ENCODE results near the gene NUP42.

Gene NUP42

GRCh38 chr7:23207884-23208283, 26.0 kb downstream of the NUP42 start:
- Histone ChIP-seq H3K4me3 (no peak overlapping the region), H3K27ac (no peak overlapping the region), H3K9ac (ENCODE audit: insufficient read length) (no peak overlapping the region), H3K36me3 (ENCODE audit: insufficient read depth, low read length) (no peaks in the 10 kb centered on the region), H3K9me3 (ENCODE audit: low read depth, low read length) (no peaks in the 10 kb centered on the region)
- TF ChIP-seq EZH2 (IDR thresholded peaks at IDR 0.05) (no peak), POLR2AphosphoS5 (IDR thresholded peaks at IDR 0.05; ENCODE audit: borderline replicate concordance, low read depth, low read length) (no peak), FOXP2 (optimal IDR thresholded peaks at IDR 0.05; ENCODE audit: control extremely low read depth, extremely low read length, insufficient read depth) (no peak)
- no peak for DNase-seq (ENCODE audit: low read depth, low spot score)

GRCh38 chr7:23208316-23208715, 26.5 kb downstream of the NUP42 start:
- no peak for DNase-seq (ENCODE audit: low read depth, low spot score)
- no peak for TF ChIP-seq POLR2AphosphoS5 (IDR thresholded peaks at IDR 0.05; ENCODE audit: borderline replicate concordance, low read depth, low read length)
- TF ChIP-seq FOXP2 (optimal IDR thresholded peaks at IDR 0.05; ENCODE audit: control extremely low read depth, extremely low read length, insufficient read depth) = no peak
- no peak for TF ChIP-seq EZH2 (IDR thresholded peaks at IDR 0.05)
- Histone ChIP-seq H3K9me3 (ENCODE audit: low read depth, low read length) (no peaks in the 10 kb centered on the region), H3K36me3 (ENCODE audit: insufficient read depth, low read length) (no peaks in the 10 kb centered on the region), H3K27ac (no peak overlapping the region), H3K9ac (ENCODE audit: insufficient read length) (no peak overlapping the region), H3K4me3 (no peak overlapping the region)

GRCh38 chr7:23210506-23210905, 28.7 kb downstream of the NUP42 start:
- H3K36me3 ChIP-seq (ENCODE audit: insufficient read depth, low read length) = no peaks in the 10 kb centered on the region
- no peak overlapping the region for H3K9ac ChIP-seq (ENCODE audit: insufficient read length)
- DNase-seq (ENCODE audit: low read depth, low spot score) = no peak
- H3K9me3 ChIP-seq (ENCODE audit: low read depth, low read length) = no peaks in the 10 kb centered on the region
- H3K27ac ChIP-seq = no peak overlapping the region
- TF ChIP-seq FOXP2 (optimal IDR thresholded peaks at IDR 0.05; ENCODE audit: control extremely low read depth, extremely low read length, insufficient read depth) (no peak), EZH2 (IDR thresholded peaks at IDR 0.05) (no peak), POLR2AphosphoS5 (IDR thresholded peaks at IDR 0.05; ENCODE audit: borderline replicate concordance, low read depth, low read length) (no peak)
- no peak overlapping the region for H3K4me3 ChIP-seq

GRCh38 chr7:23211589-23211988, 29.7 kb downstream of the NUP42 start:
- Histone ChIP-seq H3K4me3 (no peak overlapping the region), H3K27ac (no peak overlapping the region), H3K36me3 (ENCODE audit: insufficient read depth, low read length) (no peaks in the 10 kb centered on the region), H3K9me3 (ENCODE audit: low read depth, low read length) (no peaks in the 10 kb centered on the region), H3K9ac (ENCODE audit: insufficient read length) (no peak overlapping the region)
- no peak for DNase-seq (ENCODE audit: low read depth, low spot score)
- TF ChIP-seq EZH2 (IDR thresholded peaks at IDR 0.05) (no peak), POLR2AphosphoS5 (IDR thresholded peaks at IDR 0.05; ENCODE audit: borderline replicate concordance, low read depth, low read length) (no peak), FOXP2 (optimal IDR thresholded peaks at IDR 0.05; ENCODE audit: control extremely low read depth, extremely low read length, insufficient read depth) (no peak)

- no peak overlapping the region for H3K9ac ChIP-seq (ENCODE audit: insufficient read length)
- H3K9me3 ChIP-seq (ENCODE audit: low read depth, low read length) = no peaks in the 10 kb centered on the region
- no peak for DNase-seq (ENCODE audit: low read depth, low spot score)
- TF ChIP-seq POLR2AphosphoS5 (IDR thresholded peaks at IDR 0.05; ENCODE audit: borderline replicate concordance, low read depth, low read length) = no peak
- no peak for TF ChIP-seq FOXP2 (optimal IDR thresholded peaks at IDR 0.05; ENCODE audit: control extremely low read depth, extremely low read length, insufficient read depth)
- TF ChIP-seq EZH2 (IDR thresholded peaks at IDR 0.05) = no peak
- no peaks in the 10 kb centered on the region for H3K36me3 ChIP-seq (ENCODE audit: insufficient read depth, low read length)
- H3K27ac ChIP-seq = no peak overlapping the region
- H3K4me3 ChIP-seq = no peak overlapping the region
Observed at GRCh38 chr7:23212395-23212794, 30.5 kb downstream of the NUP42 start.

GRCh38 chr7:23212841-23213240, 31.0 kb downstream of the NUP42 start:
- DNase-seq (ENCODE audit: low read depth, low spot score) = no peak
- H3K4me3 ChIP-seq = no peak overlapping the region
- TF ChIP-seq EZH2 (IDR thresholded peaks at IDR 0.05) = no peak
- no peak for TF ChIP-seq POLR2AphosphoS5 (IDR thresholded peaks at IDR 0.05; ENCODE audit: borderline replicate concordance, low read depth, low read length)
- TF ChIP-seq FOXP2 (optimal IDR thresholded peaks at IDR 0.05; ENCODE audit: control extremely low read depth, extremely low read length, insufficient read depth) = no peak
- no peaks in the 10 kb centered on the region for H3K9me3 ChIP-seq (ENCODE audit: low read depth, low read length)
- H3K27ac ChIP-seq = no peak overlapping the region
- no peaks in the 10 kb centered on the region for H3K36me3 ChIP-seq (ENCODE audit: insufficient read depth, low read length)
- no peak overlapping the region for H3K9ac ChIP-seq (ENCODE audit: insufficient read length)

GRCh38 chr7:23213755-23214154, 31.9 kb downstream of the NUP42 start:
- Histone ChIP-seq H3K27ac (no peak overlapping the region), H3K4me3 (no peak overlapping the region), H3K9ac (ENCODE audit: insufficient read length) (no peak overlapping the region), H3K9me3 (ENCODE audit: low read depth, low read length) (no peaks in the 10 kb centered on the region), H3K36me3 (ENCODE audit: insufficient read depth, low read length) (no peaks in the 10 kb centered on the region)
- DNase-seq (ENCODE audit: low read depth, low spot score) = no peak
- TF ChIP-seq FOXP2 (optimal IDR thresholded peaks at IDR 0.05; ENCODE audit: control extremely low read depth, extremely low read length, insufficient read depth) (no peak), EZH2 (IDR thresholded peaks at IDR 0.05) (no peak), POLR2AphosphoS5 (IDR thresholded peaks at IDR 0.05; ENCODE audit: borderline replicate concordance, low read depth, low read length) (no peak)

GRCh38 chr7:23214423-23214822, 32.6 kb downstream of the NUP42 start:
- Histone ChIP-seq H3K9ac (ENCODE audit: insufficient read length) (no peak overlapping the region), H3K27ac (no peak overlapping the region), H3K9me3 (ENCODE audit: low read depth, low read length) (no peaks in the 10 kb centered on the region), H3K36me3 (ENCODE audit: insufficient read depth, low read length) (no peaks in the 10 kb centered on the region), H3K4me3 (no peak overlapping the region)
- DNase-seq (ENCODE audit: low read depth, low spot score) = no peak
- no peak for TF ChIP-seq EZH2 (IDR thresholded peaks at IDR 0.05)
- no peak for TF ChIP-seq POLR2AphosphoS5 (IDR thresholded peaks at IDR 0.05; ENCODE audit: borderline replicate concordance, low read depth, low read length)
- TF ChIP-seq FOXP2 (optimal IDR thresholded peaks at IDR 0.05; ENCODE audit: control extremely low read depth, extremely low read length, insufficient read depth) = no peak

GRCh38 chr7:23214938-23215337, 33.1 kb downstream of the NUP42 start:
- DNase-seq (ENCODE audit: low read depth, low spot score) = no peak
- Histone ChIP-seq H3K27ac (no peak overlapping the region), H3K36me3 (ENCODE audit: insufficient read depth, low read length) (no peaks in the 10 kb centered on the region), H3K9ac (ENCODE audit: insufficient read length) (no peak overlapping the region), H3K4me3 (no peak overlapping the region), H3K9me3 (ENCODE audit: low read depth, low read length) (no peaks in the 10 kb centered on the region)
- no peak for TF ChIP-seq EZH2 (IDR thresholded peaks at IDR 0.05)
- TF ChIP-seq POLR2AphosphoS5 (IDR thresholded peaks at IDR 0.05; ENCODE audit: borderline replicate concordance, low read depth, low read length) = no peak
